HepG2 (cell line): ENCODE data around the gene MRPL20. TPM values are rescaled to one million over a fixed set of nuclear protein-coding genes. Genes with fewer than 3 reads are reported as not detected.

Source experiments
- BCL6 ChIP-seq: IDR thresholded peaks from 2 replicates; pipeline ENCODE4 v1.6.1; 2016; ENCODE audit warnings: missing genetic modification reagents, missing compliant biosample characterization
- CENPX ChIP-seq: sonication (generic); formaldehyde crosslinking; IDR thresholded peaks from 2 replicates; pipeline ENCODE4 v1.9.0; 2021; ENCODE audit warnings: mild to moderate bottlenecking, missing genetic modification reagents, moderate library complexity
- DR1 ChIP-seq: sonication (generic); formaldehyde crosslinking; IDR thresholded peaks from 2 replicates; pipeline ENCODE4 v1.8.0; 2021; ENCODE audit warnings: mild to moderate bottlenecking, missing genetic modification reagents, inconsistent platforms
- FOXJ3 ChIP-seq: sonication (generic); formaldehyde crosslinking; IDR thresholded peaks from 2 replicates; pipeline ENCODE4 v1.4.0; 2020; ENCODE audit warnings: missing genetic modification reagents, mild to moderate bottlenecking, borderline replicate concordance
- GZF1 ChIP-seq: sonication (generic); formaldehyde crosslinking; IDR thresholded peaks from 2 replicates; pipeline ENCODE4 v1.5.1; 2020; ENCODE audit warnings: mild to moderate bottlenecking, missing genetic modification reagents
- KDM1A ChIP-seq: IDR thresholded peaks from 2 replicates; pipeline ENCODE4 v1.6.1; 2016; ENCODE audit warnings: missing compliant biosample characterization
- KDM2A ChIP-seq: sonication (generic); formaldehyde crosslinking; IDR thresholded peaks from 2 replicates; pipeline ENCODE4 v1.4.0; 2020; ENCODE audit warnings: low read depth, missing genetic modification reagents, borderline replicate concordance
- MEIS2 ChIP-seq: sonication (generic); formaldehyde crosslinking; IDR thresholded peaks from 2 replicates; pipeline ENCODE4 v1.9.0; 2021; ENCODE audit warnings: mild to moderate bottlenecking, missing genetic modification reagents
- MTERF4 ChIP-seq: sonication (generic); formaldehyde crosslinking; IDR thresholded peaks from 2 replicates; pipeline ENCODE4 v1.8.0; 2023; ENCODE audit warnings: mild to moderate bottlenecking, missing genetic modification reagents
- MXI1 ChIP-seq: IDR thresholded peaks from 3 replicates; pipeline ENCODE4 v1.6.1; 2012; ENCODE audit warnings: low read depth, low read length, inconsistent platforms, borderline replicate concordance
- NR1H2 ChIP-seq: sonication (generic); formaldehyde crosslinking; IDR thresholded peaks from 2 replicates; pipeline ENCODE4 v1.8.1; 2022; ENCODE audit warnings: low read depth, missing genetic modification reagents, borderline replicate concordance
- PBX3 ChIP-seq: sonication (generic); formaldehyde crosslinking; IDR thresholded peaks from 2 replicates; pipeline ENCODE4 v1.8.1; 2023; ENCODE audit warnings: missing genetic modification reagents, inconsistent platforms, borderline replicate concordance
- PLRG1 ChIP-seq: fragments of 450-650 bp; conservative IDR thresholded peaks from 2 replicates; pipeline ENCODE4 v1.6.1; 2016
- PPARG ChIP-seq: conservative IDR thresholded peaks from 2 replicates; pipeline ENCODE4 v1.6.1; 2016; ENCODE audit warnings: missing biosample characterization, missing genetic modification reagents
- SMAD1 ChIP-seq: sonication (generic); formaldehyde crosslinking; IDR thresholded peaks from 2 replicates; pipeline ENCODE4 v1.4.0; 2020; ENCODE audit warnings: missing genetic modification reagents, low read depth, mild to moderate bottlenecking, borderline replicate concordance
- TAF15 ChIP-seq: fragments of 200-400 bp; formaldehyde crosslinking; IDR thresholded peaks from one replicate; pipeline ENCODE4 v1.6.1; 2018; ENCODE audit warnings: mild to moderate bottlenecking, low read depth, low read length; ENCODE audit not compliant: poor library complexity, severe bottlenecking
- TBX3 ChIP-seq: fragments of 450-650 bp; IDR thresholded peaks from 2 replicates; pipeline ENCODE4 v1.6.1; 2017; ENCODE audit warnings: antibody characterized with exemption, mild to moderate bottlenecking, inconsistent platforms, borderline replicate concordance
- TEAD3 ChIP-seq: optimal IDR thresholded peaks from 2 replicates; pipeline ENCODE3; 2016; ENCODE audit warnings: borderline replicate concordance
- TFDP1 ChIP-seq: IDR thresholded peaks from 2 replicates; pipeline ENCODE4 v1.6.1; 2016; ENCODE audit warnings: missing compliant biosample characterization, missing genetic modification reagents, borderline replicate concordance
- YY1 ChIP-seq: IDR thresholded peaks from 2 replicates; pipeline ENCODE4 v1.6.1; 2011; ENCODE audit warnings: low read length, low read depth, moderate library complexity, mild to moderate bottlenecking; ENCODE audit not compliant: insufficient read depth, insufficient replicate concordance
- ZBTB25 ChIP-seq: IDR thresholded peaks from 2 replicates; pipeline ENCODE4 v1.6.1; 2018; ENCODE audit warnings: missing genetic modification reagents
- ZBTB7A ChIP-seq: sonication (generic); formaldehyde crosslinking; IDR thresholded peaks from 2 replicates; pipeline ENCODE4 v1.8.0; 2022; ENCODE audit warnings: mild to moderate bottlenecking, missing genetic modification reagents
- ZFP37 ChIP-seq: sonication (generic); formaldehyde crosslinking; IDR thresholded peaks from 2 replicates; pipeline ENCODE4 v1.4.0; 2020; ENCODE audit warnings: missing genetic modification reagents, borderline replicate concordance
- ZNF34 ChIP-seq: sonication (generic); formaldehyde crosslinking; IDR thresholded peaks from 2 replicates; pipeline ENCODE4 v1.4.0; 2020; ENCODE audit warnings: mild to moderate bottlenecking, missing genetic modification reagents, borderline replicate concordance
- ZNF678 ChIP-seq: sonication (generic); formaldehyde crosslinking; IDR thresholded peaks from 2 replicates; pipeline ENCODE4 v1.4.0; 2020; ENCODE audit warnings: mild to moderate bottlenecking, missing genetic modification reagents
- ZNF776 ChIP-seq: sonication (generic); formaldehyde crosslinking; IDR thresholded peaks from 2 replicates; pipeline ENCODE4 v1.4.0; 2020; ENCODE audit warnings: mild to moderate bottlenecking, missing genetic modification reagents
- ZZZ3 ChIP-seq: sonication (generic); formaldehyde crosslinking; IDR thresholded peaks from 2 replicates; pipeline ENCODE4 v1.4.0; 2020; ENCODE audit warnings: missing genetic modification reagents, mild to moderate bottlenecking, borderline replicate concordance
- polyA plus RNA-seq, 8 experiments: library from polyadenylated mRNA; depleted of rRNA in 3 of 8; stranded (reverse) in 7 of 8; unstranded in 1 of 8; fragments of >200 nt; fragmentation: Illumina TruSeq in 4 of 8; extraction: Trizol in 4 of 8; gene quantifications; 2 replicates each; pipeline versions ENCODE4 v1.2.1 to v1.2.3, GENCODE V29; 2011 to 2016; ENCODE audit warnings: low read depth in 4 of 8, missing spikeins in 1 of 8, mixed read lengths in 1 of 8; ENCODE audit not compliant: insufficient read depth in 1 of 8
- total RNA-seq, 5 experiments: library from RNA; depleted of rRNA; stranded (reverse); fragments of >200 nt; fragmentation: Illumina TruSeq; extraction: Trizol; gene quantifications; 2 replicates each; pipeline ENCODE4 v1.2.3, GENCODE V29; 2016; ENCODE audit warnings: low read depth in 1 of 5

MRPL20 gene
- total and polyA plus RNA-seq, 2 of the 13 experiments (the other 11 are each of a cell fraction or from before 2014, with no cell fraction given): 59.2 to 127 TPM

GRCh38 chr1:1421147-1421906 is 14.2 kb upstream of the MRPL20 start, which contains the start of gene ANKRD65 (continued):
- TF ChIP-seq TAF15 (no peak), YY1 (no peak), TFDP1 (CRISPR knock-in tag) (peak; percentile 34; the same call in 1 of the 2 replicates), ZZZ3 (CRISPR knock-in tag) (no peak), KDM2A (CRISPR knock-in tag) (peak; percentile 57; the same call in 1 of the 2 replicates), GZF1 (CRISPR knock-in tag) (no peak), TBX3 (no peak), ZNF34 (CRISPR knock-in tag) (no peak), ZBTB25 (CRISPR knock-in tag) (no peak), PBX3 (CRISPR knock-in tag) (no peak), ZNF678 (no peak), KDM1A (CRISPR knock-in tag) (no peak), ZNF776 (CRISPR knock-in tag) (no peak), CENPX (CRISPR knock-in tag) (no peak), MEIS2 (CRISPR knock-in tag) (peak; percentile 69; the same call in 1 of the 2 replicates), SMAD1 (CRISPR knock-in tag) (no peak), MXI1 (peak; percentile 14; the same call in 1 of the 3 replicates), FOXJ3 (no peak), DR1 (CRISPR knock-in tag) (peak; percentile 86; the same call in 1 of the 2 replicates), NR1H2 (no peak), TEAD3 (CRISPR knock-in tag) (peak; percentile 56), BCL6 (CRISPR knock-in tag) (peak; percentile 35; the same call in 1 of the 2 replicates), ZFP37 (CRISPR knock-in tag) (no peak), PPARG (CRISPR knock-in tag) (peak; percentile 64; the same call in 1 of the 2 replicates), PLRG1 (no peak), MTERF4 (0 out of 2 replicates have a peak, but pooled peaks have one; percentile 60), ZBTB7A (CRISPR knock-in tag) (peak; percentile 95)
